ENCODE measurements around the gene TLE1.

DNA sequence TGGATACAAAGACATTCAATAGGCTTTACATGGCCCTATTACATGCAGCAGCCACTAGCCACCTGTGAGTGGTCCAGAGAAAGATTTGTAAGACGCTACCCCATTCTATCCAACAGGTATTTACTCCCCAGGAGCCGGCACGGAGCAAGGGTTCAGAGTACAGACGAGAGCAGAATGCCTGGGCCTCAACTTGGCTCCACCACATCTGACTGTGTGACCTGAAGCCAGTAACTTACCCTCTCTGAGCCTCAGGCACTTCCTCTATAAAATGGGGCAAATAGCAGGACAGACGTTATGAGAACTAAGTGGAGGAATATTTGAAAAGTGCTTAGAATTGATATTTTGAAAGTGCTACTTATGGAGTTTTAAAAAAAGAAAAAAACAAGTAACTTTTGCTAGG is 100.0 kb downstream of the TLE1 start:
- TF ChIP-seq, protein P1, sequence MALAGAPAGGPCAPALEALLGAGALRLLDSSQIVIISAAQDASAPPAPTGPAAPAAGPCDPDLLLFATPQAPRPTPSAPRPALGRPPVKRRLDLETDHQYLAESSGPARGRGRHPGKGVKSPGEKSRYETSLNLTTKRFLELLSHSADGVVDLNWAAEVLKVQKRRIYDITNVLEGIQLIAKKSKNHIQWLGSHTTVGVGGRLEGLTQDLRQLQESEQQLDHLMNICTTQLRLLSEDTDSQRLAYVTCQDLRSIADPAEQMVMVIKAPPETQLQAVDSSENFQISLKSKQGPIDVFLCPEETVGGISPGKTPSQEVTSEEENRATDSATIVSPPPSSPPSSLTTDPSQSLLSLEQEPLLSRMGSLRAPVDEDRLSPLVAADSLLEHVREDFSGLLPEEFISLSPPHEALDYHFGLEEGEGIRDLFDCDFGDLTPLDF (CRISPR knock-in tag; IDR thresholded peaks at IDR 0.05), result no peak
- TF ChIP-seq, protein P2, sequence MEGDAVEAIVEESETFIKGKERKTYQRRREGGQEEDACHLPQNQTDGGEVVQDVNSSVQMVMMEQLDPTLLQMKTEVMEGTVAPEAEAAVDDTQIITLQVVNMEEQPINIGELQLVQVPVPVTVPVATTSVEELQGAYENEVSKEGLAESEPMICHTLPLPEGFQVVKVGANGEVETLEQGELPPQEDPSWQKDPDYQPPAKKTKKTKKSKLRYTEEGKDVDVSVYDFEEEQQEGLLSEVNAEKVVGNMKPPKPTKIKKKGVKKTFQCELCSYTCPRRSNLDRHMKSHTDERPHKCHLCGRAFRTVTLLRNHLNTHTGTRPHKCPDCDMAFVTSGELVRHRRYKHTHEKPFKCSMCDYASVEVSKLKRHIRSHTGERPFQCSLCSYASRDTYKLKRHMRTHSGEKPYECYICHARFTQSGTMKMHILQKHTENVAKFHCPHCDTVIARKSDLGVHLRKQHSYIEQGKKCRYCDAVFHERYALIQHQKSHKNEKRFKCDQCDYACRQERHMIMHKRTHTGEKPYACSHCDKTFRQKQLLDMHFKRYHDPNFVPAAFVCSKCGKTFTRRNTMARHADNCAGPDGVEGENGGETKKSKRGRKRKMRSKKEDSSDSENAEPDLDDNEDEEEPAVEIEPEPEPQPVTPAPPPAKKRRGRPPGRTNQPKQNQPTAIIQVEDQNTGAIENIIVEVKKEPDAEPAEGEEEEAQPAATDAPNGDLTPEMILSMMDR (IDR thresholded peaks at IDR 0.05), result no peak
- TF ChIP-seq CBFB (CRISPR knock-in tag; IDR thresholded peaks at IDR 0.05; ENCODE audit: low read depth), result no peak
- TF ChIP-seq ZNF219 (CRISPR knock-in tag; IDR thresholded peaks at IDR 0.05; ENCODE audit: borderline replicate concordance), result no peak
- TF ChIP-seq ZNF121 (CRISPR knock-in tag; IDR thresholded peaks at IDR 0.05), result no peak
- TF ChIP-seq, protein P3, sequence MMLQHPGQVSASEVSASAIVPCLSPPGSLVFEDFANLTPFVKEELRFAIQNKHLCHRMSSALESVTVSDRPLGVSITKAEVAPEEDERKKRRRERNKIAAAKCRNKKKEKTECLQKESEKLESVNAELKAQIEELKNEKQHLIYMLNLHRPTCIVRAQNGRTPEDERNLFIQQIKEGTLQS (CRISPR knock-in tag; conservative IDR thresholded peaks at IDR 0.05), result no peak
- TF ChIP-seq, protein P4, sequence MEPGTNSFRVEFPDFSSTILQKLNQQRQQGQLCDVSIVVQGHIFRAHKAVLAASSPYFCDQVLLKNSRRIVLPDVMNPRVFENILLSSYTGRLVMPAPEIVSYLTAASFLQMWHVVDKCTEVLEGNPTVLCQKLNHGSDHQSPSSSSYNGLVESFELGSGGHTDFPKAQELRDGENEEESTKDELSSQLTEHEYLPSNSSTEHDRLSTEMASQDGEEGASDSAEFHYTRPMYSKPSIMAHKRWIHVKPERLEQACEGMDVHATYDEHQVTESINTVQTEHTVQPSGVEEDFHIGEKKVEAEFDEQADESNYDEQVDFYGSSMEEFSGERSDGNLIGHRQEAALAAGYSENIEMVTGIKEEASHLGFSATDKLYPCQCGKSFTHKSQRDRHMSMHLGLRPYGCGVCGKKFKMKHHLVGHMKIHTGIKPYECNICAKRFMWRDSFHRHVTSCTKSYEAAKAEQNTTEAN (CRISPR knock-in tag; IDR thresholded peaks at IDR 0.05), result no peak
- TF ChIP-seq, protein P5, sequence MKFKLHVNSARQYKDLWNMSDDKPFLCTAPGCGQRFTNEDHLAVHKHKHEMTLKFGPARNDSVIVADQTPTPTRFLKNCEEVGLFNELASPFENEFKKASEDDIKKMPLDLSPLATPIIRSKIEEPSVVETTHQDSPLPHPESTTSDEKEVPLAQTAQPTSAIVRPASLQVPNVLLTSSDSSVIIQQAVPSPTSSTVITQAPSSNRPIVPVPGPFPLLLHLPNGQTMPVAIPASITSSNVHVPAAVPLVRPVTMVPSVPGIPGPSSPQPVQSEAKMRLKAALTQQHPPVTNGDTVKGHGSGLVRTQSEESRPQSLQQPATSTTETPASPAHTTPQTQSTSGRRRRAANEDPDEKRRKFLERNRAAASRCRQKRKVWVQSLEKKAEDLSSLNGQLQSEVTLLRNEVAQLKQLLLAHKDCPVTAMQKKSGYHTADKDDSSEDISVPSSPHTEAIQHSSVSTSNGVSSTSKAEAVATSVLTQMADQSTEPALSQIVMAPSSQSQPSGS (CRISPR knock-in tag; IDR thresholded peaks at IDR 0.05; ENCODE audit: borderline replicate concordance, low read depth), result no peak
- no peak for TF ChIP-seq SOX15 (CRISPR knock-in tag; IDR thresholded peaks at IDR 0.05)
- TF ChIP-seq GTF2I (CRISPR knock-in tag; conservative IDR thresholded peaks at IDR 0.05), result no peak
- no peak for TF ChIP-seq KAT7 (CRISPR knock-in tag; IDR thresholded peaks at IDR 0.05; ENCODE audit: borderline replicate concordance)
- no peak for TF ChIP-seq GABPB1 (CRISPR knock-in tag; IDR thresholded peaks at IDR 0.05)
- TF ChIP-seq, protein P6, sequence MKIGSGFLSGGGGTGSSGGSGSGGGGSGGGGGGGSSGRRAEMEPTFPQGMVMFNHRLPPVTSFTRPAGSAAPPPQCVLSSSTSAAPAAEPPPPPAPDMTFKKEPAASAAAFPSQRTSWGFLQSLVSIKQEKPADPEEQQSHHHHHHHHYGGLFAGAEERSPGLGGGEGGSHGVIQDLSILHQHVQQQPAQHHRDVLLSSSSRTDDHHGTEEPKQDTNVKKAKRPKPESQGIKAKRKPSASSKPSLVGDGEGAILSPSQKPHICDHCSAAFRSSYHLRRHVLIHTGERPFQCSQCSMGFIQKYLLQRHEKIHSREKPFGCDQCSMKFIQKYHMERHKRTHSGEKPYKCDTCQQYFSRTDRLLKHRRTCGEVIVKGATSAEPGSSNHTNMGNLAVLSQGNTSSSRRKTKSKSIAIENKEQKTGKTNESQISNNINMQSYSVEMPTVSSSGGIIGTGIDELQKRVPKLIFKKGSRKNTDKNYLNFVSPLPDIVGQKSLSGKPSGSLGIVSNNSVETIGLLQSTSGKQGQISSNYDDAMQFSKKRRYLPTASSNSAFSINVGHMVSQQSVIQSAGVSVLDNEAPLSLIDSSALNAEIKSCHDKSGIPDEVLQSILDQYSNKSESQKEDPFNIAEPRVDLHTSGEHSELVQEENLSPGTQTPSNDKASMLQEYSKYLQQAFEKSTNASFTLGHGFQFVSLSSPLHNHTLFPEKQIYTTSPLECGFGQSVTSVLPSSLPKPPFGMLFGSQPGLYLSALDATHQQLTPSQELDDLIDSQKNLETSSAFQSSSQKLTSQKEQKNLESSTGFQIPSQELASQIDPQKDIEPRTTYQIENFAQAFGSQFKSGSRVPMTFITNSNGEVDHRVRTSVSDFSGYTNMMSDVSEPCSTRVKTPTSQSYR (CRISPR knock-in tag; IDR thresholded peaks at IDR 0.05), result no peak
- TF ChIP-seq, protein P7, sequence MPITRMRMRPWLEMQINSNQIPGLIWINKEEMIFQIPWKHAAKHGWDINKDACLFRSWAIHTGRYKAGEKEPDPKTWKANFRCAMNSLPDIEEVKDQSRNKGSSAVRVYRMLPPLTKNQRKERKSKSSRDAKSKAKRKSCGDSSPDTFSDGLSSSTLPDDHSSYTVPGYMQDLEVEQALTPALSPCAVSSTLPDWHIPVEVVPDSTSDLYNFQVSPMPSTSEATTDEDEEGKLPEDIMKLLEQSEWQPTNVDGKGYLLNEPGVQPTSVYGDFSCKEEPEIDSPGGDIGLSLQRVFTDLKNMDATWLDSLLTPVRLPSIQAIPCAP (CRISPR knock-in tag; IDR thresholded peaks at IDR 0.05), result no peak
